Right lobe of liver (tissue), 6 donors: ENCODE data around the gene SLC4A8. TPM values are rescaled to one million over a fixed set of nuclear protein-coding genes. Genes with fewer than 3 reads are reported as not detected.
"Not testable (repeated sequence)": the region's sequence is repeated elsewhere in the genome, so short reads cannot be mapped to it uniquely, and the experiment has no call there.

Experiments used
- ATAC-seq, 4 donors: fragments of 200-7000 bp; cut with Tn5 transposase; one replicate each; pipeline ENCODE4 v1.9.1; 2020; ENCODE audit warnings: mild to moderate bottlenecking in 4 of 4, moderate library complexity in 4 of 4
- DNase-seq, 3 donors: peaks; one replicate each; pipeline ENCODE4 v3.0.0-alpha.2; 2020
- H3K27ac ChIP-seq, 3 donors: fragments of 200-600 bp; one replicate each; pipeline ENCODE4 v1.8.0; 2022
- H3K27me3 ChIP-seq, 2 donors: fragments of 200-600 bp; one replicate each; pipeline ENCODE4 v1.8.0; 2022
- H3K36me3 ChIP-seq, 4 donors: fragments of 200-600 bp; sonication (generic) in 1 of 4; one replicate each; pipeline versions ENCODE4 v1.5.1 to v1.8.0; 2017 to 2022; ENCODE audit warnings: control low read depth in 1 of 4
- H3K4me1 ChIP-seq, 4 donors: fragments of 200-600 bp; sonication (generic) in 1 of 4; one replicate each; pipeline versions ENCODE4 v1.5.1 to v1.8.0; 2017 to 2022; ENCODE audit warnings: control low read depth in 1 of 4
- H3K4me3 ChIP-seq, 3 donors: fragments of 200-600 bp; one replicate each; pipeline ENCODE4 v1.8.0; 2022
- H3K9me3 ChIP-seq, 4 donors: fragments of 200-600 bp; sonication (generic) in 1 of 4; one replicate each; pipeline versions ENCODE4 v1.5.1 to v1.8.0; 2017 to 2022; ENCODE audit warnings: control low read depth in 1 of 4
- POLR2A ChIP-seq: fragments of 450-650 bp; IDR thresholded peaks from one replicate; pipeline ENCODE4 v1.6.1; 2017; ENCODE audit warnings: antibody characterized with exemption, mild to moderate bottlenecking
- WGBS: methylation state at CpG from one replicate; pipeline ENCODE4 v1.1.6; 2018; ENCODE audit warnings: low coverage, low lambda C conversion rate; ENCODE audit not compliant: insufficient coverage; ENCODE audit errors: missing lambda C conversion rate; 5-methylcytosine and 5-hydroxymethylcytosine counted together
- intact Hi-C, 2 donors: fragments of 100-400 bp; cut with DNase I; formaldehyde crosslinking; loops; one replicate each; pipeline versions ENCODE4 v1.11.2 to v1.14.1; 2022
- total RNA-seq, 6 experiments: library from RNA; depleted of rRNA in 2 of 6; stranded (reverse); fragments of >200 nt in 2 of 6; fragmentation: NEBNext Ultra II Directional in 3 of 6; extraction: Animal tissue kit (Norgen Biotek cat#: 25700) in 3 of 6; gene quantifications; one replicate each; pipeline versions ENCODE4 v1.1.0 to v1.2.4, GENCODE V29; 2016 to 2023
- TF ChIP-seq, protein P1 (sequence below), 4 donors: fragments of 200-600 bp in 3 of 4; fragments of 450-650 bp in 1 of 4; IDR thresholded peaks; one replicate each; pipeline versions ENCODE4 v1.5.1 to v1.8.0; 2016 to 2022; ENCODE audit warnings: antibody characterized with exemption in 4 of 4, mild to moderate bottlenecking in 2 of 4
- donor health status: DM: no; HTN: yes; CAD: no.
- donor health status: DM: no; HTN: no; CAD: no.
- donor health status: DM: no; HTN: no; CAD: no.
- donor health status: DM: no; HTN: yes; CAD: no.
- donor health status: DM: no; HTN: yes; CAD: no.

SLC4A8 gene
- total RNA-seq, 6 experiments from 2014 or later = 0.04 to 0.55 (median 0.19) TPM

DNA sequence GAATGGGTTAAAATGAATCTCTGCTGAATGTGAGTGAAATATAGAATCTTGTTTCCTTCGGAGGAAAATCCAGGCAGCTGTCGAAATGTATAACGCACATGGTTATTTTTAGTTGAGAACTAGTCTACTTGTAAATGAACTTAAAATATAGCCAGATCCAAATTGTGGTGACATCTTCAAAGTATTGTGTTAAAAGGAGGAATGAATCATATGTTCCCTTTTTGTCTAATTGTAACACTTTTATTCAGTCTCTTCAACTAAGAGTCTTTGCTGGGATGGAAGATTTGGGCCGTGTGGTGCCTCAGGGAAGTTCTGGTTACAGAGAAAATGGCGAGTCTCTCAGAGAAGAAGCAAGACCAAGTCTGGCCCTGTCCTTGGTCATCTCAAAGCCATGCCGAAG is 82.5 kb downstream of the SLC4A8 start:
- Histone ChIP-seq H3K27me3 (no peaks in the 10 kb centered on the region), H3K4me3 (no peak overlapping the region), H3K4me1 (no peaks in the 10 kb centered on the region), H3K36me3 (no peaks in the 10 kb centered on the region), H3K27ac (no peak overlapping the region), H3K9me3 (no peaks in the 10 kb centered on the region)
- TF ChIP-seq POLR2A = no peak
- TF ChIP-seq, protein P1, sequence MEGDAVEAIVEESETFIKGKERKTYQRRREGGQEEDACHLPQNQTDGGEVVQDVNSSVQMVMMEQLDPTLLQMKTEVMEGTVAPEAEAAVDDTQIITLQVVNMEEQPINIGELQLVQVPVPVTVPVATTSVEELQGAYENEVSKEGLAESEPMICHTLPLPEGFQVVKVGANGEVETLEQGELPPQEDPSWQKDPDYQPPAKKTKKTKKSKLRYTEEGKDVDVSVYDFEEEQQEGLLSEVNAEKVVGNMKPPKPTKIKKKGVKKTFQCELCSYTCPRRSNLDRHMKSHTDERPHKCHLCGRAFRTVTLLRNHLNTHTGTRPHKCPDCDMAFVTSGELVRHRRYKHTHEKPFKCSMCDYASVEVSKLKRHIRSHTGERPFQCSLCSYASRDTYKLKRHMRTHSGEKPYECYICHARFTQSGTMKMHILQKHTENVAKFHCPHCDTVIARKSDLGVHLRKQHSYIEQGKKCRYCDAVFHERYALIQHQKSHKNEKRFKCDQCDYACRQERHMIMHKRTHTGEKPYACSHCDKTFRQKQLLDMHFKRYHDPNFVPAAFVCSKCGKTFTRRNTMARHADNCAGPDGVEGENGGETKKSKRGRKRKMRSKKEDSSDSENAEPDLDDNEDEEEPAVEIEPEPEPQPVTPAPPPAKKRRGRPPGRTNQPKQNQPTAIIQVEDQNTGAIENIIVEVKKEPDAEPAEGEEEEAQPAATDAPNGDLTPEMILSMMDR (IDR thresholded peaks at IDR 0.05) = no peak
- WGBS = 87% methylated on average over 3 of the region's 6 CpGs
- intact Hi-C loops = no loop called here
- DNase-seq (no peak), ATAC-seq (no peak)

DNA sequence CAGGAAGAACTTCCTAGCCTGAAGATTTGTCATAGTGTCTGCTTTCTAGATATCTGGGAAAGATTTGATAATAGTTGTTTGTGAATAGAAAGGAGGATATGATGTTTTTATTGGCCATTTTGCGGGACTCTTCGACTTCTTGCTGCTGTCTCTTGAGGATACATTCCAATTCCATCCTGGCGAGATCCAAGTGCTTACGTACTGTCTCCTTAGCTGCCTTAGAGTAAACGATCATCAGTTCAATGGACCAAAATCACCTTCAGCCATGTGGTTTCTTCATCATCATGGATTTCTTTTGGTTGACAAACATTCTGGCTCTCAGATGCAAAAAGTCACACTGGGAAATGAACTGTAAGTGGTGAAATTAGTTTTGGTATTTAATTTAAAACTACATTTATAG is 83.7 kb downstream of the SLC4A8 start:
- intact Hi-C loops = no loop called here
- H3K4me3 ChIP-seq = no peak overlapping the region
- no peaks in the 10 kb centered on the region for H3K27me3 ChIP-seq
- 78% methylated on average over 5 of the region's 5 CpGs for WGBS
- no peaks in the 10 kb centered on the region for H3K36me3 ChIP-seq
- DNase-seq = no peak
- H3K27ac ChIP-seq = no peak overlapping the region
- no peaks in the 10 kb centered on the region for H3K9me3 ChIP-seq
- H3K4me1 ChIP-seq = no peaks in the 10 kb centered on the region
- no peak for TF ChIP-seq POLR2A
- TF ChIP-seq, protein P1 (IDR thresholded peaks at IDR 0.05) = no peak
- ATAC-seq = no peak

DNA sequence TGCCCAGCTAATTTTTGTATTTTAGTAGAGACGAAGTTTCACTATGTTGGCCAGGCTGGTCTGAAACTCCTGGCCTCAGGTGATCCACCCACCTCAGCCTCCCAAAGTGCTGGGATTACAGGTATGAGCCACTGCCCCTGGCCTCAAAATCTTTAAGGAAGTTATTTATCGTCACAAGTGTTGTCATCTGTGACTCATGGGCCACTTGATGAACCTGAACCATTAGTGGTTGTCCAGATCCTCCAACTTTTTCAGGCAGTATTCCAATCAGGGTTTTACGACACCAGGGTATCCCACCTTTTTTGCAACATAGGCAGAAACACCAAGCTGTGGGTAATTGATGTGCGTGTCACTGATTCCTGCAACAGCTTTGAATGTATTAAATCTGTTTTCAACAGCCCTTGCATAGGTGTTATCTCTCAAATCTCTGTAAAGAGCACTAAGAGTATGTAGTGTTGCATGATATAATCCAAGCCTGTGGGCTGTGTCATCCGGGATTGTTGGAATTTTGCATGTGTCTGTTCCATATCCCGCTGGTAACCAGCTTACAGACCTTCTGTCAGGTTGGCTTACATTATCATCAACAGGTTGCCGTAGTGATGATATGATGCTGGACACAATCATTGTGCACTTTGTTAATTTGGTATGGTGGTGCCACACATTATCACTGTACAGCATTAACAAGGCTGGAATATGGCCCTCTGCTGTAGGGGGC is 87.1 kb downstream of the SLC4A8 start:
- no peak for DNase-seq
- 79% methylated on average over 6 of the region's 7 CpGs for WGBS
- no peaks in the 10 kb centered on the region for H3K27me3 ChIP-seq
- TF ChIP-seq, protein P1 (IDR thresholded peaks at IDR 0.05) = no peak
- no peak for TF ChIP-seq POLR2A
- no peaks in the 10 kb centered on the region for H3K9me3 ChIP-seq
- intact Hi-C loops = no loop called here
- ATAC-seq = no peak
- H3K4me1 ChIP-seq = no peaks in the 10 kb centered on the region
- no peak overlapping the region for H3K4me3 ChIP-seq
- no peak overlapping the region for H3K27ac ChIP-seq
- H3K36me3 ChIP-seq = no peaks in the 10 kb centered on the region

DNA sequence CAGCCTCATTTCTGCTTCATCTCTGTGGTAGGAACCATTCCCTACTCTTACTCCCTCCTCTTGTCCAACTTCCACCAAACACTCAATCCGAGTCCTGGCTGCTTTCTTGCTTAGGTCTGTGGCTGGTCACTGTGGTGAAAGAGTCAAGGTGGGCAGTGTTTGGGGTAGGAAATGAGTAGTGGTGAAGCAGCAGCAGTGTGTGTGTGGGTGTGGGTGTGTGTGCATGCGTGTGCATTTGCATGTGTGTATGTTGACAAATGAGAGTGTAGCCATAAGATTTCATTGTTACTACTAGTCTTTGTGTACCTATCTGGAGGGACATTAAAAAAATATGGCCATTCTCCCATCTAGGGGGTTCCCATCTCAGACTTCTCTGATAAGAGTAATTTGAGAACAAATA is 87.8 kb downstream of the SLC4A8 start:
- DNase-seq = no peak
- 78% methylated on average over 2 of the region's 2 CpGs for WGBS
- Histone ChIP-seq H3K4me3 (no peak overlapping the region), H3K27ac (no peak overlapping the region), H3K4me1 (no peaks in the 10 kb centered on the region), H3K27me3 (no peaks in the 10 kb centered on the region), H3K9me3 (no peaks in the 10 kb centered on the region), H3K36me3 (no peaks in the 10 kb centered on the region)
- TF ChIP-seq, protein P1 (IDR thresholded peaks at IDR 0.05) = no peak
- TF ChIP-seq POLR2A = no peak
- ATAC-seq = no peak
- intact Hi-C loops = no loop called here

DNA sequence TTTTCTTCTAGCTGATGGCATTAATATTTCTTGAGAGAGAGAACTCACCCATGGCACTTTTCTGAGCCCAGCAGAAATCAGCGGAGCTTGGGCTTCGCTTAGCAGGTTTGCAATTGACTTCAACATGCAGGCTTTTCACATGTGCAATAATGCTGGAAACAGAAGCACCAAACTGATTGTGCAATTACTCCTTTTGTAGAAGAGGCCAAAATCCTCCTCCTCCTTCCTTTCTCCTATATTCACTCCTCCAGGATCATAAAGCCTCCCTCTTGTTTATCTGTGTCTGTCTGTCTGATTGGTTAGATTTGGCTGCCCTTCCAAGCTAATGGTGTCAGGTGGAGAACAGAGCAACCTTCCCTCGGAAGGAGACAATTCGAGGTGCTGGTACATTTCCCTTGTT is 90.4 kb downstream of the SLC4A8 start:
- H3K27me3 ChIP-seq, intact Hi-C loops, H3K4me1 ChIP-seq, DNase-seq, H3K4me3 ChIP-seq, H3K36me3 ChIP-seq, ATAC-seq, H3K9me3 ChIP-seq, H3K27ac ChIP-seq: not testable (repeated sequence)
- 95% methylated on average over 4 of the region's 4 CpGs for WGBS
